T follicular helper cell (primary cell): Measurements from ENCODE around the gene DDAH2.
A peak's percentile ranks its signal among the peaks of the same experiment; 100 is the strongest.

ENCODE experiments used
- DNase-seq: peaks from one replicate; pipeline ENCODE4 v3.0.0-alpha.2; 2020; ENCODE audit warnings: low read depth

The DDAH2 gene

GRCh38 chr6:31732029-31732428 lies 2.9 kb upstream of the DDAH2 start:
- DNase-seq, result no peak

- no peak for DNase-seq
Observed at GRCh38 chr6:31730631-31731086, 1.6 kb upstream of the DDAH2 start.

GRCh38 chr6:31729979-31730630 lies 1.0 kb upstream of the DDAH2 start:
- peak; percentile 45 for DNase-seq

GRCh38 chr6:31729515-31729978 lies 448 bp upstream of the DDAH2 start:
- DNase-seq, result peak; percentile 72

GRCh38 chr6:31727717-31728671 lies 1.1 kb downstream of the DDAH2 start:
- DNase-seq, result no peak

GRCh38 chr6:31727034-31727716 lies 1.9 kb downstream of the DDAH2 start:
- no peak for DNase-seq

- no peak for DNase-seq
Observed at GRCh38 chr6:31725502-31726350, 3.4 kb downstream of the DDAH2 start.

GRCh38 chr6:31723980-31724691 lies 5.0 kb downstream of the DDAH2 start:
- no peak for DNase-seq

- no peak for DNase-seq
Observed at GRCh38 chr6:31723245-31723979, 5.7 kb downstream of the DDAH2 start, which contains the start of gene MPIG6B. MPIG6B (plus strand) TSS chr6:31723373; CDS start chr6:31723384, 11 bp downstream.

GRCh38 chr6:31722173-31722572 lies 6.9 kb downstream of the DDAH2 start:
- DNase-seq, result no peak

GRCh38 chr6:31721351-31722020 lies 7.6 kb downstream of the DDAH2 start, which contains the start of gene LY6G6C:
LY6G6C (minus strand) TSS chr6:31721746; CDS start chr6:31721679, 67 bp downstream.
- DNase-seq, result no peak

- DNase-seq, result no peak
Observed at GRCh38 chr6:31720196-31720770, 8.8 kb downstream of the DDAH2 start.

- DNase-seq, result no peak
Observed at GRCh38 chr6:31719001-31719400, 10.1 kb downstream of the DDAH2 start.

GRCh38 chr6:31718265-31718664 lies 10.8 kb downstream of the DDAH2 start:
- no peak for DNase-seq

GRCh38 chr6:31717499-31718222 lies 11.4 kb downstream of the DDAH2 start:
- DNase-seq, result no peak

- DNase-seq, result no peak
Observed at GRCh38 chr6:31715022-31715958, 13.8 kb downstream of the DDAH2 start, which contains the start of gene LY6G6D. LY6G6D (plus strand) TSS chr6:31715348; CDS start chr6:31715356, 8 bp downstream.
